DND-41 (cell line): Measurements from ENCODE around the gene ARFIP2.

Experiments
- EZH2 ChIP-seq: IDR thresholded peaks from 3 replicates; pipeline ENCODE4 v1.6.1; 2012; ENCODE audit warnings: borderline replicate concordance, low read depth, mild to moderate bottlenecking, moderate library complexity, low read length, inconsistent platforms; ENCODE audit not compliant: severe bottlenecking
- TF ChIP-seq, protein P1 (sequence below): IDR thresholded peaks from 2 replicates; pipeline ENCODE4 v1.5.1; 2012; ENCODE audit warnings: borderline replicate concordance, low read length, moderate library complexity, mild to moderate bottlenecking; ENCODE audit not compliant: poor library complexity, severe bottlenecking; ENCODE audit errors: extremely low read depth

DNA sequence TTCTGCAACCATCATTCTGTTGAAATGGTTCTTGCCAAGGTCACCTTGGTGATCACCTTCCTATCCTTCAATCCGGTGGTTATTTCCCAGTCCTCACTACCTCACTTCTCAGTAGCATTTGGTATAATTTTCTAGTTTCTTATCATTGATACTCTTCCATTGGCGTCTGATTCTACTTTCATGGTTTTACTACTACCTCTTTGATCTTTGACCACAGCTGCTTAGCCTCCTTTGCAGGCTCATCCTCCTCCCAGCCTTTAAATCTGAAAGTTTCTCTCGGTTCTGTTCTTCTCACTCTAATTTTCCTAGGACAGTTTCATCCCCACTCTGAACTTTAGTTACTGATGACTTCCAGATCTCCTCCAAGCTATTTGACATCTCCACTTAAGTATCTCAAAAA is 5.1 kb upstream of the ARFIP2 start:
- TF ChIP-seq, protein P1, sequence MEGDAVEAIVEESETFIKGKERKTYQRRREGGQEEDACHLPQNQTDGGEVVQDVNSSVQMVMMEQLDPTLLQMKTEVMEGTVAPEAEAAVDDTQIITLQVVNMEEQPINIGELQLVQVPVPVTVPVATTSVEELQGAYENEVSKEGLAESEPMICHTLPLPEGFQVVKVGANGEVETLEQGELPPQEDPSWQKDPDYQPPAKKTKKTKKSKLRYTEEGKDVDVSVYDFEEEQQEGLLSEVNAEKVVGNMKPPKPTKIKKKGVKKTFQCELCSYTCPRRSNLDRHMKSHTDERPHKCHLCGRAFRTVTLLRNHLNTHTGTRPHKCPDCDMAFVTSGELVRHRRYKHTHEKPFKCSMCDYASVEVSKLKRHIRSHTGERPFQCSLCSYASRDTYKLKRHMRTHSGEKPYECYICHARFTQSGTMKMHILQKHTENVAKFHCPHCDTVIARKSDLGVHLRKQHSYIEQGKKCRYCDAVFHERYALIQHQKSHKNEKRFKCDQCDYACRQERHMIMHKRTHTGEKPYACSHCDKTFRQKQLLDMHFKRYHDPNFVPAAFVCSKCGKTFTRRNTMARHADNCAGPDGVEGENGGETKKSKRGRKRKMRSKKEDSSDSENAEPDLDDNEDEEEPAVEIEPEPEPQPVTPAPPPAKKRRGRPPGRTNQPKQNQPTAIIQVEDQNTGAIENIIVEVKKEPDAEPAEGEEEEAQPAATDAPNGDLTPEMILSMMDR: no peak
- TF ChIP-seq EZH2: no peak
